Pancreas (tissue), 10 donors: ENCODE measurements around the gene DCTN1. TPM values are rescaled to one million over a fixed set of nuclear protein-coding genes. Genes with fewer than 3 reads are reported as not detected.

Experiments used
- ATAC-seq, 4 donors: fragments of 200-7000 bp; cut with Tn5 transposase; one replicate each; pipeline versions ENCODE4 v1.8.0 to v1.9.1; 2020; ENCODE audit warnings: mild to moderate bottlenecking in 4 of 4, moderate library complexity in 4 of 4
- DNase-seq, 6 donors: peaks; one replicate each; pipeline ENCODE4 v3.0.0-alpha.2; 2020
- FAIRE-seq: peaks from 2 replicates; lab custom pipeline; 2012; peaks lifted over from hg19 to GRCh38; lab: Jason Lieb, UNC
- H3K27ac ChIP-seq, 4 donors: fragments of 200-600 bp; sonication (generic); 1 replicate in 3 of 4; 2 replicates in 1 of 4; pipeline versions ENCODE4 v1.5.0 to v1.8.0; 2020
- H3K27me3 ChIP-seq, 4 donors: fragments of 200-600 bp; one replicate each; pipeline ENCODE4 v1.8.0; 2021
- H3K36me3 ChIP-seq, 3 donors: fragments of 200-600 bp; sonication (generic) in 1 of 3; one replicate each; pipeline versions ENCODE4 v1.5.0 to v1.8.0; 2020 to 2021
- H3K4me1 ChIP-seq, 3 donors: fragments of 200-600 bp; one replicate each; pipeline ENCODE4 v1.8.0; 2021
- H3K4me3 ChIP-seq, 4 donors: fragments of 200-600 bp; sonication (generic) in 2 of 4; one replicate each; pipeline versions ENCODE4 v1.5.0 to v1.8.0; 2020 to 2021
- H3K9me3 ChIP-seq, 4 donors: fragments of 200-600 bp; one replicate each; pipeline ENCODE4 v1.8.0; 2021
- CTCF ChIP-seq, 4 donors: fragments of 200-600 bp; sonication (generic) in 3 of 4; IDR thresholded peaks; one replicate each; pipeline versions ENCODE4 v1.5.0 to v1.8.0; 2021; ENCODE audit warnings: antibody characterized with exemption in 4 of 4
- WGBS, 2 donors: extraction: QIAGEN DNeasy Blood & Tissue Kit; methylation state at CpG; one replicate each; pipeline ENCODE4 v1.1.7; 2013; 5-methylcytosine and 5-hydroxymethylcytosine counted together
- intact Hi-C, 3 donors: fragments of 100-400 bp; cut with DNase I; formaldehyde crosslinking; loops; one replicate each; pipeline versions ENCODE4 v1.11.1 to v1.14.2; 2022
- polyA plus RNA-seq, 2 donors: library from polyadenylated mRNA; stranded (reverse); fragments of 200-250 nt; gene quantifications; one replicate each; pipeline ENCODE4 v1.2.3, GENCODE V29; 2013
- total RNA-seq, 6 donors: library from RNA; stranded (reverse); fragmentation: NEBNext Ultra II Directional in 4 of 6; extraction: Animal tissue kit (Norgen Biotek cat#: 25700) in 4 of 6; gene quantifications; one replicate each; pipeline versions ENCODE4 v1.2.1 to v1.2.4, GENCODE V29; 2021 to 2023
- donor health status: healthy with polysubstance abuse.
- donor health status: DM: no; HTN: no; CAD: no; lungs with moderate emphysema.
- donor health status: DM: no; HTN: no; CAD: no.
- donor health status: control.
- donor health status: control.
- donor health status: Bipolar disorder and iron deficiency.
- donor health status: DM: yes; HTN: yes; CAD: no.
- donor health status: DM: no; HTN: no; CAD: no.
- donor health status: DM: no; HTN: no; CAD: no.
- donor health status: DM: yes; HTN: yes; CAD: no.

The DCTN1 gene
- total and polyA plus RNA-seq, 8 donors, result 37.7 to 84.7 (median 51.3) TPM

- no peak for FAIRE-seq
- intact Hi-C loops, result loop anchor here in 1 of 3 donors (10.0 kb wide), 1 partner anchor 509 kb away; the partner anchor contains the start of gene STAMBP
Observed at GRCh38 chr2:74333896-74334586, 46.1 kb downstream of the DCTN1 start.

GRCh38 chr2:74333175-74333574 lies 46.9 kb downstream of the DCTN1 start:
- FAIRE-seq, result no peak
- Histone ChIP-seq H3K27ac (no peak overlapping the region), H3K4me1 (no peaks in the 10 kb centered on the region), H3K4me3 (no peak overlapping the region), H3K36me3 (no peaks in the 10 kb centered on the region), H3K27me3 (no peaks in the 10 kb centered on the region), H3K9me3 (no peaks in the 10 kb centered on the region)
- no peak for TF ChIP-seq CTCF (IDR thresholded peaks at IDR 0.05)
- ATAC-seq, result peak in 3 of 4 donors; percentile 48 to 67 (median 55)
- WGBS, 2 donors, result 48 to 67% methylated on average over 3 of the region's 3 CpGs
- intact Hi-C loops, result loop anchor here in 1 of 3 donors (10.0 kb wide), 1 partner anchor 508 kb away; the partner anchor contains the start of gene STAMBP
- DNase-seq, result no peak

More at GRCh38 chr2:74333896-74334586, 46.1 kb downstream of the DCTN1 start:
- Histone ChIP-seq H3K36me3 (no peaks in the 10 kb centered on the region), H3K27me3 (no peaks in the 10 kb centered on the region), H3K27ac (no peak overlapping the region), H3K9me3 (no peaks in the 10 kb centered on the region), H3K4me3 (no peak overlapping the region), H3K4me1 (no peaks in the 10 kb centered on the region)
- no peak for TF ChIP-seq CTCF (IDR thresholded peaks at IDR 0.05)
- 83 to 84% methylated on average over 6 of the region's 6 CpGs for WGBS, 2 donors
- ATAC-seq (no peak), DNase-seq (no peak)

GRCh38 chr2:74332550-74333174 lies 47.4 kb downstream of the DCTN1 start:
- no peak for FAIRE-seq
- intact Hi-C loops, result loop anchor here in 1 of 3 donors (10.0 kb wide), 1 partner anchor 508 kb away; the partner anchor contains the start of gene STAMBP
- TF ChIP-seq CTCF (IDR thresholded peaks at IDR 0.05), result no peak
- Histone ChIP-seq H3K9me3 (no peaks in the 10 kb centered on the region), H3K27ac (no peak overlapping the region), H3K4me3 (no peak overlapping the region), H3K27me3 (no peaks in the 10 kb centered on the region), H3K36me3 (no peaks in the 10 kb centered on the region), H3K4me1 (no peaks in the 10 kb centered on the region)
- no peak for ATAC-seq
- no peak for DNase-seq
- 77% methylated on average over 3 of the region's 3 CpGs for WGBS, 2 donors

GRCh38 chr2:74328573-74328972 lies 51.5 kb downstream of the DCTN1 start:
- no peak overlapping the region for H3K27ac ChIP-seq
- H3K9me3 ChIP-seq, result no peaks in the 10 kb centered on the region
- TF ChIP-seq CTCF (IDR thresholded peaks at IDR 0.05), result no peak
- 76 to 81% methylated on average over 2 of the region's 2 CpGs for WGBS, 2 donors
- DNase-seq, result no peak
- no peaks in the 10 kb centered on the region for H3K4me1 ChIP-seq
- ATAC-seq, result no peak
- no peaks in the 10 kb centered on the region for H3K36me3 ChIP-seq
- no peaks in the 10 kb centered on the region for H3K27me3 ChIP-seq
- no peak for FAIRE-seq
- H3K4me3 ChIP-seq, result no peak overlapping the region
- intact Hi-C loops, result no loop called here

- 78 to 95% methylated on average over 2 of the region's 2 CpGs for WGBS, 2 donors
- Histone ChIP-seq H3K36me3 (no peaks in the 10 kb centered on the region), H3K4me3 (no peak overlapping the region), H3K27ac (no peak overlapping the region), H3K9me3 (no peaks in the 10 kb centered on the region), H3K27me3 (no peaks in the 10 kb centered on the region), H3K4me1 (no peaks in the 10 kb centered on the region)
- intact Hi-C loops, result no loop called here
- FAIRE-seq, result no peak
- no peak for TF ChIP-seq CTCF (IDR thresholded peaks at IDR 0.05)
- DNase-seq, result no peak
- ATAC-seq, result no peak
Observed at GRCh38 chr2:74328074-74328473, 52.0 kb downstream of the DCTN1 start.
